HG02943 (cell line): ENCODE results near the gene GABRG3.

Experiments used
- ATAC-seq: cut with Tn5 transposase; IDR thresholded peaks from one replicate; pipeline ENCODE4 v1.9.1; 2021; ENCODE audit warnings: mild to moderate bottlenecking, low read depth, moderate library complexity; ENCODE audit not compliant: unreplicated experiment

The GABRG3 gene

GRCh38 chr15:27530994-27531393 lies 560.0 kb downstream of the GABRG3 start:
- no peak for ATAC-seq

GRCh38 chr15:27532358-27532757 lies 561.4 kb downstream of the GABRG3 start:
- no peak for ATAC-seq

GRCh38 chr15:27535445-27536129 lies 564.6 kb downstream of the GABRG3 start:
- ATAC-seq: no peak

GRCh38 chr15:27538325-27538724 lies 567.3 kb downstream of the GABRG3 start:
- no peak for ATAC-seq

GRCh38 chr15:27541581-27541980 lies 570.6 kb downstream of the GABRG3 start:
- no peak for ATAC-seq

GRCh38 chr15:27545494-27546255 lies 574.7 kb downstream of the GABRG3 start:
- no peak for ATAC-seq

- no peak for ATAC-seq
These were observed 578.8 kb downstream of the GABRG3 start for GRCh38 chr15:27549746-27550145.

- no peak for ATAC-seq
These were observed 579.7 kb downstream of the GABRG3 start for GRCh38 chr15:27550635-27551034.

GRCh38 chr15:27561816-27562215 lies 590.8 kb downstream of the GABRG3 start:
- ATAC-seq: no peak

GRCh38 chr15:27563765-27564370 lies 592.9 kb downstream of the GABRG3 start:
- no peak for ATAC-seq

- ATAC-seq: no peak
These were observed 593.7 kb downstream of the GABRG3 start for GRCh38 chr15:27564656-27565055.

- no peak for ATAC-seq
These were observed 599.8 kb downstream of the GABRG3 start for GRCh38 chr15:27570746-27571145.

GRCh38 chr15:27573805-27574485 lies 603.0 kb downstream of the GABRG3 start:
- ATAC-seq: no peak

GRCh38 chr15:27574541-27575054 lies 603.6 kb downstream of the GABRG3 start:
- no peak for ATAC-seq

GRCh38 chr15:27575521-27575920 lies 604.5 kb downstream of the GABRG3 start:
- no peak for ATAC-seq

GRCh38 chr15:27576576-27576975 lies 605.6 kb downstream of the GABRG3 start:
- no peak for ATAC-seq

- no peak for ATAC-seq
These were observed 608.8 kb downstream of the GABRG3 start for GRCh38 chr15:27579738-27580137.

- no peak for ATAC-seq
These were observed 611.9 kb downstream of the GABRG3 start for GRCh38 chr15:27582726-27583410.

GRCh38 chr15:27583651-27584050 lies 612.7 kb downstream of the GABRG3 start:
- no peak for ATAC-seq

GRCh38 chr15:27585041-27585640 lies 614.2 kb downstream of the GABRG3 start:
- no peak for ATAC-seq
